ENCODE measurements around the gene TINAGL1. TPM values are rescaled to one million over a fixed set of nuclear protein-coding genes. Genes with fewer than 3 reads are reported as not detected.

The TINAGL1 gene
- total RNA-seq, 1 experiment from 2014 or later = 57.9 TPM

- POLR2A ChIA-PET = no interaction called here
- Histone ChIP-seq H3K4me2 (ENCODE audit: low read length) (no peak overlapping the region), H3K36me3 (ENCODE audit: control insufficient read depth in 1 of 2, insufficient read depth in 2 of 2, low read length in 2 of 2) (peaks cover 0 to 22% of the 10 kb centered on the region in 2 experiments; a peak in 1 of 4 replicates), H3K79me2 (ENCODE audit: insufficient read depth, low read length) (peaks cover 11% of the 10 kb centered on the region), H3K9me3 (ENCODE audit: control insufficient read depth in 1 of 2, insufficient read depth in 1 of 2, low read depth in 1 of 2, low read length in 2 of 2) (no peaks in the 10 kb centered on the region), H3K9ac (ENCODE audit: low read length) (no peak overlapping the region), H3K4me1 (ENCODE audit: control insufficient read depth in 1 of 2, insufficient read depth in 2 of 2, low read length in 2 of 2) (peaks cover 56 to 73% of the 10 kb centered on the region in 2 experiments), H3K4me3 (replicated peaks in 1 of 2; ENCODE audit: low read depth in 1 of 2, low read length in 2 of 2) (no peak overlapping the region), H2AFZ (ENCODE audit: low read depth, low read length, poor library complexity, severe bottlenecking) (no peak overlapping the region), H3K27ac (ENCODE audit: low read depth, low read length) (no peak overlapping the region), H3K27me3 (ENCODE audit: insufficient read depth, low read length) (no peaks in the 10 kb centered on the region), H4K20me1 (ENCODE audit: insufficient read depth) (no peaks in the 10 kb centered on the region), H3K9me2 (ENCODE audit: insufficient read depth) (no peaks in the 10 kb centered on the region)
- CTCF ChIA-PET = no interaction called here
- TF ChIP-seq MAX (IDR thresholded peaks at IDR 0.05) (no peak), SRF (IDR thresholded peaks at IDR 0.05; ENCODE audit: low read depth) (no peak), EZH2 (IDR thresholded peaks at IDR 0.05) (no peak), SP1 (IDR thresholded peaks at IDR 0.05; ENCODE audit: low read depth) (no peak), CEBPB (IDR thresholded peaks at IDR 0.05; ENCODE audit: low read depth) (no peak)
- DNase-seq (ENCODE audit: low read depth, low spot score) = no peak
- no peak for ATAC-seq
- intact Hi-C loops (cut with micrococcal nuclease) = no loop called here
- BruUV-seq (replicated peaks) = no TSS peak
- RAD21 ChIA-PET (ENCODE audit: low non-redundant PET in 1 of 2, low total read pairs in 2 of 2, uncharacterized antibody in 2 of 2, unreplicated experiment in 2 of 2) = no interaction called here
Observed at GRCh38 chr1:31585736-31586365, 9.5 kb downstream of the TINAGL1 start.

- peaks cover 0 to 22% of the 10 kb centered on the region in 2 experiments; a peak in 1 of 4 replicates for H3K36me3 ChIP-seq (ENCODE audit: control insufficient read depth in 1 of 2, insufficient read depth in 2 of 2, low read length in 2 of 2)
- BruUV-seq (replicated peaks) = no TSS peak
- no peak for ATAC-seq
- no peak overlapping the region for H3K9ac ChIP-seq (ENCODE audit: low read length)
- no peaks in the 10 kb centered on the region for H3K9me3 ChIP-seq (ENCODE audit: control insufficient read depth in 1 of 2, insufficient read depth in 1 of 2, low read depth in 1 of 2, low read length in 2 of 2)
- H3K9me2 ChIP-seq (ENCODE audit: insufficient read depth) = no peaks in the 10 kb centered on the region
- H3K4me2 ChIP-seq (ENCODE audit: low read length) = no peak overlapping the region
- DNase-seq (ENCODE audit: low read depth, low spot score) = no peak
- H2AFZ ChIP-seq (ENCODE audit: low read depth, low read length, poor library complexity, severe bottlenecking) = no peak overlapping the region
- no peaks in the 10 kb centered on the region for H3K27me3 ChIP-seq (ENCODE audit: insufficient read depth, low read length)
- no peak overlapping the region for H3K27ac ChIP-seq (ENCODE audit: low read depth, low read length)
- intact Hi-C loops (cut with micrococcal nuclease) = no loop called here
- ChIA-PET POLR2A (no interaction called here), RAD21 (ENCODE audit: low non-redundant PET in 1 of 2, low total read pairs in 2 of 2, uncharacterized antibody in 2 of 2, unreplicated experiment in 2 of 2) (no interaction called here), CTCF (interaction anchor here (1.4 kb wide), 1 partner anchor 12 kb away, joined by 5 read pairs; no protein-coding TSS in a partner anchor)
- TF ChIP-seq YY1 (IDR thresholded peaks at IDR 0.05; ENCODE audit: extremely low read depth, insufficient replicate concordance, low read depth, low read length) = no peak
- no peak for TF ChIP-seq ZNF274 (IDR thresholded peaks at IDR 0.05; ENCODE audit: low read depth, low read length)
- TF ChIP-seq CTCF (IDR thresholded peaks at IDR 0.05 in 2 of 3, conservative IDR thresholded peaks at IDR 0.05 in 1 of 3; ENCODE audit: borderline replicate concordance in 1 of 3, insufficient read depth in 1 of 3, low read depth in 2 of 3, low read length in 2 of 3) = no peak
- no peak for TF ChIP-seq POLR2A (IDR thresholded peaks at IDR 0.05; ENCODE audit: borderline replicate concordance, extremely low read depth, insufficient read depth, insufficient read length)
- no peak for TF ChIP-seq FOSL1 (IDR thresholded peaks at IDR 0.05; ENCODE audit: low read depth)
- TF ChIP-seq JUND (IDR thresholded peaks at IDR 0.05) = no peak
- no peak for TF ChIP-seq CEBPB (IDR thresholded peaks at IDR 0.05; ENCODE audit: low read depth)
- H4K20me1 ChIP-seq (ENCODE audit: insufficient read depth) = no peaks in the 10 kb centered on the region
- H3K4me1 ChIP-seq (ENCODE audit: control insufficient read depth in 1 of 2, insufficient read depth in 2 of 2, low read length in 2 of 2) = peaks cover 60 to 74% of the 10 kb centered on the region in 2 experiments
- peaks cover 5% of the 10 kb centered on the region; the same call in 1 of the 2 replicates for H3K79me2 ChIP-seq (ENCODE audit: insufficient read depth, low read length)
- no peak overlapping the region for H3K4me3 ChIP-seq (replicated peaks in 1 of 2; ENCODE audit: low read depth in 1 of 2, low read length in 2 of 2)
Observed at GRCh38 chr1:31586376-31587327, 10.3 kb downstream of the TINAGL1 start.
